Hepatic stellate cell (primary cell): Measurements from ENCODE around the gene THOC6.
"Not testable (repeated sequence)": the region's sequence is repeated elsewhere in the genome, so short reads cannot be mapped to it uniquely, and the experiment has no call there.

Experiments used
- DNase-seq: peaks from one replicate; pipeline ENCODE4 v3.0.0; 2011; ENCODE audit warnings: low spot score

Gene THOC6

GRCh38 chr16:3054965-3055733, 31.3 kb downstream of the THOC6 start:
- DNase-seq, result no peak

- not testable (repeated sequence) for DNase-seq
Measured at GRCh38 chr16:3055734-3056115, 31.9 kb downstream of the THOC6 start.

GRCh38 chr16:3056336-3057180, 32.7 kb downstream of the THOC6 start:
- no peak for DNase-seq

GRCh38 chr16:3057181-3058138, 33.6 kb downstream of the THOC6 start:
- no peak for DNase-seq

GRCh38 chr16:3058139-3059030, 34.5 kb downstream of the THOC6 start:
- DNase-seq, result no peak

GRCh38 chr16:3059041-3059722, 35.3 kb downstream of the THOC6 start:
- DNase-seq, result peak; percentile 94

GRCh38 chr16:3059723-3060242, 35.9 kb downstream of the THOC6 start:
- no peak for DNase-seq

GRCh38 chr16:3060339-3061127, 36.7 kb downstream of the THOC6 start:
- no peak for DNase-seq

- DNase-seq, result no peak
Measured at GRCh38 chr16:3062553-3062952, 38.7 kb downstream of the THOC6 start.

- DNase-seq, result no peak
Measured at GRCh38 chr16:3063625-3064386, 40.0 kb downstream of the THOC6 start.

- peak; percentile 84 for DNase-seq
Measured at GRCh38 chr16:3065069-3065741, 41.4 kb downstream of the THOC6 start, which contains the start of gene IL32. IL32 (plus strand) TSS chr16:3065640; CDS start chr16:3065812, 172 bp downstream.

- no peak for DNase-seq
Measured at GRCh38 chr16:3065742-3066439, 42.1 kb downstream of the THOC6 start.

- no peak for DNase-seq
Measured at GRCh38 chr16:3066440-3066748, 42.6 kb downstream of the THOC6 start.

GRCh38 chr16:3068487-3068886, 44.7 kb downstream of the THOC6 start:
- no peak for DNase-seq

GRCh38 chr16:3069146-3069545, 45.3 kb downstream of the THOC6 start:
- not testable (repeated sequence) for DNase-seq

- DNase-seq, result no peak
Measured at GRCh38 chr16:3070608-3071111, 46.8 kb downstream of the THOC6 start.

GRCh38 chr16:3071655-3072054, 47.8 kb downstream of the THOC6 start:
- DNase-seq, result no peak
